ENCODE results near the gene PRSS38.

Gene PRSS38

DNA sequence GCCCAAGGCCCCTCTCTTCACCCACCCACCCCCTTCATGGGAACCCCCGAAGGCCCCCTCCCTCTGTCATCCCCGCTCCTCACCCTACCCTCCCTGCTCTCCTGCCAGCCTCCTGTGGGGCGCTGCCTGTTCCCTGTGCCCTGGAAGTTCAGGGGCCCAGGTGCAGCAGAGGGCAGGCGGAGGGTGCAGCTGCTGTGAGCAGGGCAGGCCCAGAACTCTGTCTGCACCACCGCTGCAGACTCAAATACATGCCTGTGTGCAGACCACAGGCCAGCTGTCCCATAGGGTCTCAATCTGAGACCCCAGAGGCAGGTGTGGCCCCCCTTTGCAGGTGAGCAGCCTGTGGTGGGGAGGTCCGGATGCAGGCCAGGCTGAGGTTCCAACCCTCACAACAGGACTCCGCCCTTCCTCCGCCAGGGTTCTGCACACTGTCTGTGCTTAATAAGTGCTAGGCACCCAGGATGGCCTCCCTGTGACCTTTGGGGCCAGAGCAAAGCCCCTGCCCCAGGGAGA is 69.7 kb downstream of the PRSS38 start:
- H3K36me3 ChIP-seq (replicated peaks; ENCODE audit: low read depth, low read length): no peaks in the 10 kb centered on the region
- H2AFZ ChIP-seq (ENCODE audit: low read depth, low read length): no peak overlapping the region
- TF ChIP-seq EZH2phosphoT487 (IDR thresholded peaks at IDR 0.05; ENCODE audit: low read depth): no peak
- TF ChIP-seq, protein P1, sequence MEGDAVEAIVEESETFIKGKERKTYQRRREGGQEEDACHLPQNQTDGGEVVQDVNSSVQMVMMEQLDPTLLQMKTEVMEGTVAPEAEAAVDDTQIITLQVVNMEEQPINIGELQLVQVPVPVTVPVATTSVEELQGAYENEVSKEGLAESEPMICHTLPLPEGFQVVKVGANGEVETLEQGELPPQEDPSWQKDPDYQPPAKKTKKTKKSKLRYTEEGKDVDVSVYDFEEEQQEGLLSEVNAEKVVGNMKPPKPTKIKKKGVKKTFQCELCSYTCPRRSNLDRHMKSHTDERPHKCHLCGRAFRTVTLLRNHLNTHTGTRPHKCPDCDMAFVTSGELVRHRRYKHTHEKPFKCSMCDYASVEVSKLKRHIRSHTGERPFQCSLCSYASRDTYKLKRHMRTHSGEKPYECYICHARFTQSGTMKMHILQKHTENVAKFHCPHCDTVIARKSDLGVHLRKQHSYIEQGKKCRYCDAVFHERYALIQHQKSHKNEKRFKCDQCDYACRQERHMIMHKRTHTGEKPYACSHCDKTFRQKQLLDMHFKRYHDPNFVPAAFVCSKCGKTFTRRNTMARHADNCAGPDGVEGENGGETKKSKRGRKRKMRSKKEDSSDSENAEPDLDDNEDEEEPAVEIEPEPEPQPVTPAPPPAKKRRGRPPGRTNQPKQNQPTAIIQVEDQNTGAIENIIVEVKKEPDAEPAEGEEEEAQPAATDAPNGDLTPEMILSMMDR (IDR thresholded peaks at IDR 0.05; ENCODE audit: low read depth, low read length): no peak
- no peaks in the 10 kb centered on the region for H4K20me1 ChIP-seq (ENCODE audit: insufficient read depth, low read length)
- no peaks in the 10 kb centered on the region for H3K79me2 ChIP-seq (ENCODE audit: low read length)
- H3K9ac ChIP-seq (ENCODE audit: low read length): no peak overlapping the region
- no peak overlapping the region for H3K4me3 ChIP-seq (ENCODE audit: low read length)
- no peaks in the 10 kb centered on the region for H3K9me3 ChIP-seq (ENCODE audit: insufficient read depth, low read length)
- no peak overlapping the region for H3K27ac ChIP-seq (ENCODE audit: low read length)
- no peak overlapping the region for H3K4me2 ChIP-seq (ENCODE audit: low read length)
- H3K27me3 ChIP-seq (ENCODE audit: low read depth, low read length): peaks cover 7% of the 10 kb centered on the region
- no peaks in the 10 kb centered on the region for H3K4me1 ChIP-seq (ENCODE audit: low read length)

GRCh38 chr1:227885648-227886502 is 70.4 kb downstream of the PRSS38 start:
- Histone ChIP-seq H3K4me2 (ENCODE audit: low read length) (no peak overlapping the region), H4K20me1 (ENCODE audit: insufficient read depth, low read length) (no peaks in the 10 kb centered on the region), H3K27me3 (ENCODE audit: low read depth, low read length) (peaks cover under 1% of the 10 kb centered on the region; the same call in 1 of the 2 replicates), H3K4me1 (ENCODE audit: low read length) (no peaks in the 10 kb centered on the region), H3K9me3 (ENCODE audit: insufficient read depth, low read length) (no peaks in the 10 kb centered on the region), H3K27ac (ENCODE audit: low read length) (no peak overlapping the region), H3K36me3 (replicated peaks; ENCODE audit: low read depth, low read length) (no peaks in the 10 kb centered on the region), H3K79me2 (ENCODE audit: low read length) (no peaks in the 10 kb centered on the region), H3K4me3 (ENCODE audit: low read length) (no peak overlapping the region), H2AFZ (ENCODE audit: low read depth, low read length) (no peak overlapping the region), H3K9ac (ENCODE audit: low read length) (no peak overlapping the region)
- TF ChIP-seq EZH2phosphoT487 (IDR thresholded peaks at IDR 0.05; ENCODE audit: low read depth): no peak
- TF ChIP-seq, protein P1 (IDR thresholded peaks at IDR 0.05; ENCODE audit: low read depth, low read length): no peak

DNA sequence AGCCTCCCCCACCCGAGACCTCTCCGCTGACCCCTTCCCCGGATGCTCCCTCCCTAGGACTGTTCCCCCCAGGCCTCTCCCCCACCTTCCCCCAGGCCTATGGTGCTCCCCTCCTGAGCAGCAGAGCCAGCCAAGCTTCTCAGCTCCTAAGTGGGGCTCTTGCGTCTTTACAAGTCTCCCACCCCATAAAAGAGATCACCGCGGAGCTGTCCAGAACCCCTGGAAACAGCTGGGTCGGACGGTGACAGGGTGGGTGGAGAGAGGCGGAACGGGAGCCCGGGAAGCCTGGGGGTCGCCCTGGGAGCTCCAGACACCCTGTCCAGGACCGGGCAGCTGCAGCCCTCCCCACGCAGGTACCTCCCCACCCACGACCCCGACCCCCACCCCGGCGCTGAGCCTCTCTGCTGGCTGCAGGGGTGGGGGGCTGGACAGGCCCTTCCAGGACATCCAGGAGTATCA is 71.1 kb downstream of the PRSS38 start:
- Histone ChIP-seq H4K20me1 (ENCODE audit: insufficient read depth, low read length) (no peaks in the 10 kb centered on the region), H3K9ac (ENCODE audit: low read length) (no peak overlapping the region), H3K27ac (ENCODE audit: low read length) (no peak overlapping the region), H3K27me3 (ENCODE audit: low read depth, low read length) (no peaks in the 10 kb centered on the region), H2AFZ (ENCODE audit: low read depth, low read length) (no peak overlapping the region), H3K36me3 (replicated peaks; ENCODE audit: low read depth, low read length) (no peaks in the 10 kb centered on the region), H3K4me1 (ENCODE audit: low read length) (no peaks in the 10 kb centered on the region), H3K4me2 (ENCODE audit: low read length) (no peak overlapping the region), H3K9me3 (ENCODE audit: insufficient read depth, low read length) (no peaks in the 10 kb centered on the region), H3K4me3 (ENCODE audit: low read length) (no peak overlapping the region), H3K79me2 (ENCODE audit: low read length) (no peaks in the 10 kb centered on the region)
- TF ChIP-seq EZH2phosphoT487 (IDR thresholded peaks at IDR 0.05; ENCODE audit: low read depth): no peak
- TF ChIP-seq, protein P1 (IDR thresholded peaks at IDR 0.05; ENCODE audit: low read depth, low read length): no peak

DNA sequence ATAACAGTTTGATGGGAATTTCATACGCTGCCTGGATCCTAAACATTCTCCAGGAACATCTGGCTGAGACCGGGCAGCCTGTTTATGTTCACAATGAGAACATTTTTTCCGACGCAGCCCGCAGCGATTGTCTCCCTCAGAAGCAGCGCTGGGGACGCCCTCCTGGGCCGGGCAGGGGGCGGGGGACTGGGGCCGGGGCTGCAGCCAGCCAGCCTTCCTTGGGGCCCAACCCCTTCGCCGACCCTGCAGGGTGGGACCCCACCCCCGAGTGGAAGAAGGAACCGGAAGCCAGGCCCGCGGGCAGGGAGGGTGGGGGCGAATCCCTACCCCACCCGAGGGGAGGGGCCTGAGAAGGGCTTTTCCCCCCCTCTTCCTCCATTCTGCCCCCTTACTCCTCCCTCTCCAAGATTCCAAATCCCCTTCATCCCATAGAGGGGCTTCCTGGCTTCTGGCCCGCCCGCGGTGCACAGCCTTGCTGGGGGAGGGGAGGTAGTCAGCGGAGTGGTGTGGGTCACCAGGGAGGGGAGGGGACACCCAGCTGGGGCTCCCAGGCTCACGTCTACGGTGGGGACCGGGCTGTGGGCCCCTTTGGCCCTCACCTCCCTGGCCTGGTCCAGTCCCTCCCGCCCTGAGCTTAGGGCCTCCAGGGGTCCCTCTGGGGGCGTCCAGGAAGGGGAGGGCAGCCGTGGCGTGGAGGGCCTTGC is 71.7 kb downstream of the PRSS38 start:
- no peak overlapping the region for H3K27ac ChIP-seq (ENCODE audit: low read length)
- no peak for TF ChIP-seq EZH2phosphoT487 (IDR thresholded peaks at IDR 0.05; ENCODE audit: low read depth)
- TF ChIP-seq, protein P1 (IDR thresholded peaks at IDR 0.05; ENCODE audit: low read depth, low read length): no peak
- H3K4me1 ChIP-seq (ENCODE audit: low read length): no peaks in the 10 kb centered on the region
- no peak overlapping the region for H3K4me3 ChIP-seq (ENCODE audit: low read length)
- H3K27me3 ChIP-seq (ENCODE audit: low read depth, low read length): no peaks in the 10 kb centered on the region
- H4K20me1 ChIP-seq (ENCODE audit: insufficient read depth, low read length): no peaks in the 10 kb centered on the region
- H3K4me2 ChIP-seq (ENCODE audit: low read length): no peak overlapping the region
- H3K9me3 ChIP-seq (ENCODE audit: insufficient read depth, low read length): no peaks in the 10 kb centered on the region
- H3K9ac ChIP-seq (ENCODE audit: low read length): no peak overlapping the region
- H3K79me2 ChIP-seq (ENCODE audit: low read length): no peaks in the 10 kb centered on the region
- H2AFZ ChIP-seq (ENCODE audit: low read depth, low read length): no peak overlapping the region
- no peaks in the 10 kb centered on the region for H3K36me3 ChIP-seq (replicated peaks; ENCODE audit: low read depth, low read length)

Measured in OCI-LY3 (cell line).